Left lobe of liver (tissue), 2 donors: ENCODE results near the gene DHRS2. TPM values are rescaled to one million over a fixed set of nuclear protein-coding genes. Genes with fewer than 3 reads are reported as not detected.
"Not testable (repeated sequence)": the region's sequence is repeated elsewhere in the genome, so short reads cannot be mapped to it uniquely, and the experiment has no call there.

ENCODE experiments used
- ATAC-seq: fragments of 200-7000 bp; cut with Tn5 transposase; one replicate; pipeline ENCODE4 v1.9.1; 2020; ENCODE audit warnings: mild to moderate bottlenecking, moderate library complexity
- DNase-seq: peaks from one replicate; pipeline ENCODE4 v3.0.0-alpha.2; 2020; ENCODE audit warnings: low spot score
- total RNA-seq: library from RNA; stranded (reverse); gene quantifications from one replicate; pipeline ENCODE4 v1.2.1, GENCODE V29; 2021
- donor health status: DM: no; HTN: no; CAD: no; lungs with moderate emphysema.
- donor health status: DM: no; HTN: yes; CAD: no.

Gene DHRS2
- total RNA-seq, 1 donor from 2014 or later: 6.2 TPM

GRCh38 chr14:23631702-23632460, 4.3 kb upstream of the DHRS2 start:
- ATAC-seq (peak; percentile 99), DNase-seq (peak; percentile 78)

DNA sequence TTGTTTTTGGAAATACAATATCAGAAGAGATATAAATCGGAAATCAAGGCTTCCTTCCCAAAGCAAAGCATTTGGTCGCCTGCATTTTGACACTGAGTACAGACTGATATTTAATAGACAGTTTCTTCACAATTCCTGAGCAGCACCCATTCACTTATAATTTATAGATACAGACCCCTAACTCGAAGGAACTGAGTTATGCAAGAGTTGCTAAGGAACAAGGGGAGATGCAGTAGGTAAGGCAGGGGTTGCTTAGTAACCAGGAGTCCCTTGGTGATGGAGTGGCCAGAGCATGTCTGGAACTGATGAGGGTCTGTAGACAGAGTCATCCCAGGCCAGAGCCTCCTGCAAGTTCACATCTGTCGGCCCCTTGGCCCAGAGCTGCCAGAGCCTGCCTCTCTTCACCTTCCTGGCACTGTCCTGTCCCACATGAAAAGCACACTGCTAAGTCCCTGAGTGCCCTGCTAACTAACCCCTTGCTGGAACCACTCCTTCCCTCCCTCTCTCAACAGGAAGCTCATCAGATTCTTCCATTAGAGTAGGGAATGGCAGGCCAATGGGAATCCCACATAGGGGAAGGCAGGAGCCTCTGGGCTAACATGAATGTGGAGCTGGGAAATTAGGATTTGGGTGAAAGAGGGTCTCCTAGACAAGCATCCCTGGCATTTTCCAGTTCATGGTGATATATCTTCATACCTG, 3.6 kb upstream of the DHRS2 start:
- ATAC-seq (no peak), DNase-seq (no peak)

DNA sequence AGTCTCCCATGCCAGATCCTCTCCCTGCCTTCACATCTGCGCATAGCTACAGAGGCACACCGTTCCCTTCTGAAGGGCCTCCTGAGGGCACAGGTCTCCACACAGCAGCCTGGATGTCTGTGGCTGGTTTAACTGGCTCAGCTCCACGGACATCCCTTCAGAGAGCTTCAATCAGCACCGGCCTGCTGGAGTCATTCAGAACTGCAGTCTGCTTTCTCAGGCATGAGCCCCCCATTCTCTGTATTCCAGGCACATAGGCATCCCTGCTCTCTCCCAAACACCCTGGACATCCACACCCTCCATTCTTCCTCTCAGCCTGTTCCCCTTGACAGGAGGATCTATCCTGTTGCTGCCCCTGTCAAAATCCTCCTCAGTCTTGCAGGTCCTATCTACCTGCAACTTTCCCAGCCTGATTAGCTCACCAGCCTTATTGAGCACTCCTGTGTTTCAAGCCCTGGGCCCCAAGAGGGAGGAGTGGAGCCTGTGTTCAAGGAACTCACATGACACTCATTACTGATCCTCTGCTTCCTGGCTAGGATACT, 2.9 kb upstream of the DHRS2 start:
- no peak for ATAC-seq
- DNase-seq: no peak

GRCh38 chr14:23634698-23635412, 1.3 kb upstream of the DHRS2 start:
- not testable (repeated sequence) for DNase-seq, ATAC-seq

DNA sequence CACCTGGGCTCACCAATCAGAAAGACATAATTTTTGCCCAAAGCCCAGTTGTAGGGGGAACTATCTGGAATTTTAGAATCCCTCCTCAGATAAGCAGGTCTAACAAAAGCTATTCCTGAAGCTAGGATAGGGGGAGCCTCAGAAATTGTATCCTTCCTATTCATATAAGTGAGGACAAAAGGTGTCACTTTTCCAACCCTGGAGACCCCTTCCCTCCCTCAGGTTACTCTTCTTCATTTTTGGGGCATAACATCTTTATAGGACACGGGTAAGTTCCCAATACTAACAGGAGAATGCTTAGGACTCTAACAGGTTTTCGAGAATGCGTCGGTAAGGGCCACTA, 1.1 kb downstream of the DHRS2 start:
- not testable (repeated sequence) for ATAC-seq, DNase-seq

DNA sequence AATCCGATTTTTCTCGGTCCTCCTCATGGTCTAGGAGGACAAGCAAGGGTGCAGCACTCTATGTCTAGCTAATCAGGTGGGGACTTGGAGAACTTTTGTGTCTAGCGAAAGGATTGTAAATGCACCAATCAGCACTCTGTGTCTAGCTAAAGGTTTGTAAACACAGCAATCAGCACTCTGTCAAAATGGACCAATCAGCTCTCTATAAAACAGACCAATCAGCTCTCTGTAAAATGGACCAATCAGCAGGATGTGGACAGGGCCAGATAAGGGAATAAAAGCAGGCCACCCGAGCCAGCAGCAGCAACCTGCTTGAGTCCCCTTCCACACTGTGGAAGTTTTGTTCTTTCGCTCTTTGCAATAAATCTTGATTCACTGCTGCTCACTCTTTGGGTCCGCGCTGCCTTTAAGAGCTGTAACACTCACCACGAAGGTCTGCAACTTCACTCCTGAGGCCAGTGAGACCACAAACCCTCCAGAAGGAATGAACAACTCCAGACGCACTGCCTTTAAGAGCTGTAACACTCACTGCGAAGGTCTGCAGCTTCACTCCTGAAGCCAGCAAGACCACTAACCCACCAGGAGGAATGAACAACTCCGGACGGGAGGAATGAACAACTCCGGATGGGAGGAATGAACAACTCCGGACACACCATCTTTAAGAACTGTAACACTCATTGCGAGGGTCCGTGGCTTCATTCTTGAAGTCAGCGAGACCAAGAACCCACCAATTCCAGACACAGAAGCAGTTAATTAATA, 1.7 kb downstream of the DHRS2 start:
- DNase-seq: not testable (repeated sequence)

GRCh38 chr14:23638414-23639047, 2.4 kb downstream of the DHRS2 start:
- no peak for DNase-seq
- no peak for ATAC-seq

More for the DNA sequence above, 1.7 kb downstream of the DHRS2 start:
- ATAC-seq: not testable (repeated sequence)

- no peak for DNase-seq
- ATAC-seq: no peak
Observed at GRCh38 chr14:23639048-23639890, 3.1 kb downstream of the DHRS2 start.

GRCh38 chr14:23639891-23640523, 3.8 kb downstream of the DHRS2 start:
- ATAC-seq (no peak), DNase-seq (no peak)

GRCh38 chr14:23640524-23641141, 4.5 kb downstream of the DHRS2 start:
- DNase-seq: no peak

DNA sequence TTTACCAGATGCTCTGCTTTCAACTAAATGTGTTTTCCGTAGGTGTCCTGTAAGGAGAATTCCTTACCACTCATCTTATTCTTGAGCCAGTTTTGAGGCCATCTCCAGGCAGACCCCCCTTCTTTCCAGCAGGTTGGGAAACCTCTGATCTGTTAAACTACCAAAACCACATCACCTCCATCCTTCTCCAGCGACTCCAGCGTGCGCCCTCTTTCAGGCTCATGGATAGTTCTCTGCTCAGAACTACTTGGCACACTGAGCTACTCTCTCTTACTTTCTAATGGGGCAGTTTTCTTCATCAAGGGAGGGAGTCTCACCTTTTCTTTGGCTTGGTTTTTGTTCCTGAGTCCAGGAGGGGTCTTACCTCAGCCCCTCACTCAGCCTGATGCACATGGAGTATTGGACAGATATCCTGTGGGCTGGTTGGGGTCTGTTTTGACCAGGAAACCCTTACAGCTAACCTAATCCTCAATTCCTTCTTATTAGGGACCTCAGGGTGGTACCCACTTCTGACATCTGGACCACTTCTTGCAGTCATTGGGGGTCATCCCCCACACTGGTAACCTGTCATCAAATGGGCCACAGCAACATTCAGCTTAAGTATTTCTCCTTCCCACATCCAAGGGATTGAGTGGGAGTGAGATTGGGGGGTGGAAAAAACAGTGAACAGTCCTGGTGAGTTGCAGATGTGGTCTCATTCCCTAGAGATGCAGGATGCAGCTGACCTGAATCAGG, 5.2 kb downstream of the DHRS2 start:
- no peak for DNase-seq
- ATAC-seq: no peak

More at GRCh38 chr14:23640524-23641141, 4.5 kb downstream of the DHRS2 start:
- peak; percentile 56 for ATAC-seq

GRCh38 chr14:23641915-23642588, 5.9 kb downstream of the DHRS2 start:
- no peak for ATAC-seq
- no peak for DNase-seq

GRCh38 chr14:23643533-23644194, 7.5 kb downstream of the DHRS2 start:
- no peak for DNase-seq
- ATAC-seq: no peak

GRCh38 chr14:23644195-23644918, 8.2 kb downstream of the DHRS2 start:
- ATAC-seq: no peak
- DNase-seq: no peak

- ATAC-seq (no peak), DNase-seq (no peak)
Observed at GRCh38 chr14:23644919-23645336, 8.8 kb downstream of the DHRS2 start.

DNA sequence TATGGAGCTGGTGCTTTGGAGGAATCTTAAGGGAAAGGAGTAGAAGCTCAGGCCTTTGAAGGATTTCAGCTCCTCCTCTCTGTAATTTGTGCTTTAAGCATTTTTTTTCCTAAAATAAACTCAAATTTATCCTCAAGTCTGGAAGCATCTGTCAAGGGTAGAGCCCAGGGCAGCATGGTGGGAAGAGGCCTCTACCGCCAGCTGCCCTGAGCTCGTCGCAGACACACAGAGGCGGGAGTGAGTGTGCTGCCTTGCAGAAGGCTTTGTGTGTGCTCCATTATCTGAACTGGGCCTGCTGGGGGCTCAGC, 9.3 kb downstream of the DHRS2 start:
- DNase-seq (no peak), ATAC-seq (no peak)
